Uterus (tissue), 4 donors: ENCODE measurements around the gene PIGH. TPM values are rescaled to one million over a fixed set of nuclear protein-coding genes. Genes with fewer than 3 reads are reported as not detected.
"Not testable (repeated sequence)": the region's sequence is repeated elsewhere in the genome, so short reads cannot be mapped to it uniquely, and the experiment has no call there.

Source experiments
- DNase-seq, 2 donors: peaks; one replicate each; pipeline ENCODE4 v3.0.0-alpha.2; 2019 to 2020
- H3K27ac ChIP-seq, 2 donors: fragments of 200-600 bp; sonication (generic); 1 replicate in 1 of 2; 2 replicates in 1 of 2; pipeline ENCODE4 v1.5.1; 2016 to 2018
- H3K27me3 ChIP-seq, 2 donors: fragments of 200-600 bp; sonication (generic); one replicate each; pipeline ENCODE4 v1.5.1; 2018 to 2019; ENCODE audit warnings: control low read depth in 1 of 2
- H3K36me3 ChIP-seq, 2 donors: fragments of 200-600 bp; sonication (generic); one replicate each; pipeline ENCODE4 v1.5.1; 2019; ENCODE audit warnings: control low read depth in 1 of 2
- H3K4me1 ChIP-seq, 2 donors: fragments of 200-600 bp; sonication (generic); one replicate each; pipeline ENCODE4 v1.5.1; 2018 to 2019; ENCODE audit warnings: control low read depth in 1 of 2
- H3K4me3 ChIP-seq, 2 donors: fragments of 200-600 bp; sonication (generic); 1 replicate in 1 of 2; 2 replicates in 1 of 2; pipeline ENCODE4 v1.5.1; 2018 to 2019; ENCODE audit warnings: mild to moderate bottlenecking in 1 of 2
- H3K9me3 ChIP-seq, 2 donors: fragments of 200-600 bp; sonication (generic); one replicate each; pipeline ENCODE4 v1.5.1; 2019; ENCODE audit warnings: control low read depth in 1 of 2
- CTCF ChIP-seq, 4 experiments: fragments of 200-600 bp in 2 of 4; fragments of 450-650 bp in 2 of 4; sonication (generic) in 2 of 4; IDR thresholded peaks; one replicate each; pipeline ENCODE4 v1.5.1; 2016 to 2019; ENCODE audit warnings: antibody characterized with exemption in 4 of 4, mild to moderate bottlenecking in 2 of 4, moderate library complexity in 1 of 4
- POLR2A ChIP-seq, 2 donors: fragments of 450-650 bp; IDR thresholded peaks; one replicate each; pipeline ENCODE4 v1.6.1; 2016; ENCODE audit warnings: antibody characterized with exemption in 2 of 2, mild to moderate bottlenecking in 1 of 2, moderate library complexity in 1 of 2
- intact Hi-C: fragments of 100-400 bp; cut with DNase I; formaldehyde crosslinking; loops from one replicate; pipeline ENCODE4 v1.15.1; 2023; ENCODE audit warnings: low total_unique reads
- total RNA-seq, 4 donors: library from RNA; depleted of rRNA in 3 of 4; stranded (reverse); fragments of >200 nt in 3 of 4; gene quantifications; one replicate each; pipeline versions ENCODE4 v1.1.0 to v1.2.4, GENCODE V29; 2014 to 2023
- donor health status: DM: yes; HTN: yes; CAD: no.

Gene PIGH
- total RNA-seq, 4 donors from 2014 or later: 12.8 to 27.1 (median 14.0) TPM

- H3K4me1 ChIP-seq: no peaks in the 10 kb centered on the region
- H3K27me3 ChIP-seq: no peaks in the 10 kb centered on the region
- H3K27ac ChIP-seq: no peak overlapping the region
- H3K9me3 ChIP-seq: no peaks in the 10 kb centered on the region
- H3K4me3 ChIP-seq: no peak overlapping the region
- DNase-seq: no peak
- no peaks in the 10 kb centered on the region for H3K36me3 ChIP-seq
- intact Hi-C loops: no loop called here
- TF ChIP-seq CTCF (IDR thresholded peaks at IDR 0.05): no peak
Measured at GRCh38 chr14:67595392-67595791, 4.7 kb downstream of the PIGH start.

GRCh38 chr14:67593650-67594049 lies 6.4 kb downstream of the PIGH start:
- H3K36me3 ChIP-seq, DNase-seq, H3K27me3 ChIP-seq, H3K4me1 ChIP-seq, H3K27ac ChIP-seq, H3K4me3 ChIP-seq, H3K9me3 ChIP-seq, intact Hi-C loops: not testable (repeated sequence)

GRCh38 chr14:67589204-67589770 lies 10.8 kb downstream of the PIGH start:
- Histone ChIP-seq H3K4me3 (no peak overlapping the region), H3K27me3 (no peaks in the 10 kb centered on the region), H3K4me1 (no peaks in the 10 kb centered on the region), H3K9me3 (no peaks in the 10 kb centered on the region), H3K36me3 (no peaks in the 10 kb centered on the region), H3K27ac (no peak overlapping the region)
- intact Hi-C loops: loop anchor here (10.0 kb wide), 1 partner anchor 76 kb away; no protein-coding TSS in a partner anchor
- DNase-seq: no peak
- TF ChIP-seq POLR2A (IDR thresholded peaks at IDR 0.05): no peak
- TF ChIP-seq CTCF (IDR thresholded peaks at IDR 0.05): no peak

- DNase-seq: no peak
- no peaks in the 10 kb centered on the region for H3K9me3 ChIP-seq
- intact Hi-C loops: loop anchor here (10.0 kb wide), 1 partner anchor 78 kb away; no protein-coding TSS in a partner anchor
- H3K4me3 ChIP-seq: no peak overlapping the region
- no peaks in the 10 kb centered on the region for H3K4me1 ChIP-seq
- no peaks in the 10 kb centered on the region for H3K27me3 ChIP-seq
- no peak for TF ChIP-seq POLR2A (IDR thresholded peaks at IDR 0.05)
- no peak for TF ChIP-seq CTCF (IDR thresholded peaks at IDR 0.05)
- H3K27ac ChIP-seq: no peak overlapping the region
- no peaks in the 10 kb centered on the region for H3K36me3 ChIP-seq
Measured at GRCh38 chr14:67586369-67586768, 13.7 kb downstream of the PIGH start.

GRCh38 chr14:67584978-67585377 lies 15.1 kb downstream of the PIGH start:
- H3K27ac ChIP-seq: no peak overlapping the region
- no peaks in the 10 kb centered on the region for H3K36me3 ChIP-seq
- no peak overlapping the region for H3K4me3 ChIP-seq
- H3K27me3 ChIP-seq: no peaks in the 10 kb centered on the region
- no peaks in the 10 kb centered on the region for H3K4me1 ChIP-seq
- TF ChIP-seq CTCF (IDR thresholded peaks at IDR 0.05) (no peak), POLR2A (IDR thresholded peaks at IDR 0.05) (no peak)
- no peak for DNase-seq
- no peaks in the 10 kb centered on the region for H3K9me3 ChIP-seq
- intact Hi-C loops: loop anchor here (10.0 kb wide), 1 partner anchor 80 kb away; no protein-coding TSS in a partner anchor
